Vagina (tissue), 2 donors: ENCODE results near the gene PHLDA3. TPM values are rescaled to one million over a fixed set of nuclear protein-coding genes. Genes with fewer than 3 reads are reported as not detected.

Source experiments
- DNase-seq, 2 donors: peaks; one replicate each; pipeline ENCODE4 v3.0.0-alpha.2; 2017; ENCODE audit errors: extremely low spot score in 2 of 2
- H3K27ac ChIP-seq: fragments of 200-600 bp; sonication (generic); one replicate; pipeline ENCODE4 v1.5.1; 2019
- H3K27me3 ChIP-seq: fragments of 200-600 bp; sonication (generic); one replicate; pipeline ENCODE4 v1.5.1; 2019
- H3K36me3 ChIP-seq, 2 donors: fragments of 200-600 bp; sonication (generic); one replicate each; pipeline ENCODE4 v1.5.1; 2017 to 2019
- H3K4me1 ChIP-seq: fragments of 200-600 bp; sonication (generic); one replicate; pipeline ENCODE4 v1.5.1; 2019
- H3K4me3 ChIP-seq, 2 donors: fragments of 200-600 bp; sonication (generic); 1 replicate in 1 of 2; 2 replicates in 1 of 2; pipeline ENCODE4 v1.5.1; 2016 to 2019
- H3K9me3 ChIP-seq: fragments of 200-600 bp; sonication (generic); one replicate; pipeline ENCODE4 v1.5.1; 2019
- CTCF ChIP-seq, 3 experiments: fragments of 450-650 bp in 2 of 3; fragments of 200-600 bp in 1 of 3; sonication (generic) in 1 of 3; IDR thresholded peaks; one replicate each; pipeline ENCODE4 v1.5.1; 2017 to 2019; ENCODE audit warnings: antibody characterized with exemption in 3 of 3, mild to moderate bottlenecking in 2 of 3, moderate library complexity in 2 of 3
- POLR2A ChIP-seq, 2 donors: fragments of 450-650 bp; IDR thresholded peaks; one replicate each; pipeline ENCODE4 v1.6.1; 2017; ENCODE audit warnings: antibody characterized with exemption in 2 of 2, mild to moderate bottlenecking in 2 of 2, moderate library complexity in 2 of 2
- POLR2AphosphoS5 ChIP-seq, 2 donors: sonication (generic); formaldehyde crosslinking; IDR thresholded peaks; one replicate each; pipeline ENCODE4 v1.9.0; 2017; ENCODE audit warnings: antibody characterized with exemption in 2 of 2, mild to moderate bottlenecking in 2 of 2, low read depth in 1 of 2; ENCODE audit not compliant: insufficient read depth in 1 of 2
- intact Hi-C: fragments of 100-400 bp; cut with DNase I; formaldehyde crosslinking; loops from one replicate; pipeline ENCODE4 v1.15.1; 2023
- total RNA-seq: library from RNA; depleted of rRNA; stranded (reverse); fragments of >200 nt; gene quantifications from one replicate; pipeline ENCODE4 v1.2.3, GENCODE V29; 2016

Gene PHLDA3
- total RNA-seq, 1 donor from 2014 or later: 80.5 TPM

- H3K4me3 ChIP-seq: no peak overlapping the region
- H3K36me3 ChIP-seq: peaks cover 0 to 24% of the 10 kb centered on the region in 2 donors
- TF ChIP-seq CTCF (IDR thresholded peaks at IDR 0.05) (no peak), POLR2AphosphoS5 (IDR thresholded peaks at IDR 0.05; ENCODE audit: insufficient read depth in 1 of 2, low read depth in 1 of 2) (no peak), POLR2A (IDR thresholded peaks at IDR 0.05) (no peak)
- no peaks in the 10 kb centered on the region for H3K9me3 ChIP-seq
- peak overlapping the region; percentile 83 for H3K27ac ChIP-seq
- intact Hi-C loops: loop anchor here (2.0 to 5.0 kb wide), 2 partner anchors 30 to 35 kb away; no protein-coding TSS in a partner anchor
- H3K4me1 ChIP-seq: peaks cover 30% of the 10 kb centered on the region
- H3K27me3 ChIP-seq: no peaks in the 10 kb centered on the region
- DNase-seq: no peak
Observed at GRCh38 chr1:201482755-201483154, 13.8 kb upstream of the PHLDA3 start.

GRCh38 chr1:201481761-201482493, 12.9 kb upstream of the PHLDA3 start:
- Histone ChIP-seq H3K9me3 (no peaks in the 10 kb centered on the region), H3K27ac (peak overlapping the region; percentile 83), H3K4me3 (peak overlapping the region; percentile 41), H3K36me3 (peaks cover 0 to 24% of the 10 kb centered on the region in 2 donors), H3K4me1 (peaks cover 32% of the 10 kb centered on the region), H3K27me3 (no peaks in the 10 kb centered on the region)
- DNase-seq: no peak
- intact Hi-C loops: loop anchor here (2.0 to 5.0 kb wide), 2 partner anchors 31 to 35 kb away; no protein-coding TSS in a partner anchor
- TF ChIP-seq POLR2AphosphoS5 (IDR thresholded peaks at IDR 0.05; ENCODE audit: insufficient read depth in 1 of 2, low read depth in 1 of 2) (peak; percentile 34 to 62), CTCF (IDR thresholded peaks at IDR 0.05) (peak; percentile 89 to 95 (median 95)), POLR2A (IDR thresholded peaks at IDR 0.05) (no peak)

GRCh38 chr1:201481004-201481380, 12.0 kb upstream of the PHLDA3 start:
- DNase-seq: no peak
- intact Hi-C loops: loop anchor here (5.0 kb wide), 1 partner anchor 34 kb away; no protein-coding TSS in a partner anchor
- H3K27ac ChIP-seq: peak overlapping the region; percentile 83
- H3K9me3 ChIP-seq: no peaks in the 10 kb centered on the region
- H3K4me3 ChIP-seq: peak overlapping the region; percentile 41
- TF ChIP-seq CTCF (IDR thresholded peaks at IDR 0.05) (no peak), POLR2AphosphoS5 (IDR thresholded peaks at IDR 0.05; ENCODE audit: insufficient read depth in 1 of 2, low read depth in 1 of 2) (peak in 1 of 2 donors; percentile 9), POLR2A (IDR thresholded peaks at IDR 0.05) (no peak)
- peaks cover 0 to 18% of the 10 kb centered on the region in 2 donors for H3K36me3 ChIP-seq
- peaks cover 34% of the 10 kb centered on the region for H3K4me1 ChIP-seq
- H3K27me3 ChIP-seq: no peaks in the 10 kb centered on the region

GRCh38 chr1:201480231-201481003, 11.4 kb upstream of the PHLDA3 start:
- Histone ChIP-seq H3K36me3 (peaks cover 0 to 15% of the 10 kb centered on the region in 2 donors), H3K27ac (peak overlapping the region; percentile 83), H3K4me3 (peak overlapping the region; percentile 41), H3K4me1 (peaks cover 36% of the 10 kb centered on the region), H3K9me3 (no peaks in the 10 kb centered on the region), H3K27me3 (no peaks in the 10 kb centered on the region)
- intact Hi-C loops: loop anchor here (5.0 kb wide), 1 partner anchor 33 kb away; no protein-coding TSS in a partner anchor
- peak in 1 of 2 donors; percentile 58 for TF ChIP-seq POLR2A (IDR thresholded peaks at IDR 0.05)
- TF ChIP-seq CTCF (IDR thresholded peaks at IDR 0.05): no peak
- TF ChIP-seq POLR2AphosphoS5 (IDR thresholded peaks at IDR 0.05; ENCODE audit: insufficient read depth in 1 of 2, low read depth in 1 of 2): peak; percentile 45 to 72
- peak in 1 of 2 donors; percentile 89 for DNase-seq
